MM.1S (cell line): ENCODE measurements around the gene TRIM66.

Experiments used
- DNase-seq: peaks from one replicate; pipeline ENCODE4 v3.0.0-alpha.2; 2015
- H2AFZ ChIP-seq: fragments of 300-600 bp; sonication (generic); 2 replicates; pipeline ENCODE4 v1.6.0; 2016; ENCODE audit warnings: antibody characterized with exemption, low read length
- H3F3A ChIP-seq: fragments of 300-600 bp; sonication (generic); 2 replicates; pipeline ENCODE4 v1.6.1; 2016; ENCODE audit warnings: mild to moderate bottlenecking, antibody characterized with exemption, low read length, moderate library complexity, mixed read lengths; ENCODE audit not compliant: insufficient read depth
- H3K27ac ChIP-seq: fragments of 300-600 bp; sonication (generic); 2 replicates; pipeline ENCODE4 v1.5.1; 2016; ENCODE audit warnings: mild to moderate bottlenecking, low read length
- H3K27me3 ChIP-seq: fragments of 300-600 bp; sonication (generic); replicated peaks from 2 replicates; pipeline ENCODE4 v1.6.0; 2016; ENCODE audit warnings: low read length; ENCODE audit not compliant: insufficient read depth
- H3K36me3 ChIP-seq: fragments of 300-600 bp; sonication (generic); replicated peaks from 2 replicates; pipeline ENCODE4 v1.6.1; 2016; ENCODE audit warnings: mild to moderate bottlenecking, low read length, mixed read lengths; ENCODE audit not compliant: insufficient read depth
- H3K4me1 ChIP-seq: fragments of 300-600 bp; sonication (generic); 2 replicates; pipeline ENCODE4 v1.6.1; 2016; ENCODE audit warnings: low read length, mixed read lengths
- H3K4me2 ChIP-seq: fragments of 300-600 bp; sonication (generic); 2 replicates; pipeline ENCODE4 v1.6.0; 2016; ENCODE audit warnings: low read depth, low read length
- H3K4me3 ChIP-seq: fragments of 300-600 bp; sonication (generic); 2 replicates; pipeline ENCODE4 v1.5.1; 2016; ENCODE audit warnings: low read length, mixed read lengths
- H3K79me2 ChIP-seq: fragments of 300-600 bp; sonication (generic); 2 replicates; pipeline ENCODE4 v1.6.1; 2016; ENCODE audit warnings: mixed run types, low read length, mixed read lengths
- H3K9ac ChIP-seq: fragments of 300-600 bp; sonication (generic); 2 replicates; pipeline ENCODE4 v1.6.1; 2016; ENCODE audit warnings: low read length, mixed read lengths
- H3K9me2 ChIP-seq: fragments of 300-600 bp; sonication (generic); replicated peaks from 2 replicates; pipeline ENCODE4 v1.6.1; 2016; ENCODE audit warnings: mild to moderate bottlenecking, low read length, mixed read lengths; ENCODE audit not compliant: insufficient read depth
- H3K9me3 ChIP-seq: fragments of 300-600 bp; sonication (generic); replicated peaks from 2 replicates; pipeline ENCODE4 v1.6.1; 2016; ENCODE audit warnings: mild to moderate bottlenecking, low read length, mixed read lengths; ENCODE audit not compliant: insufficient read depth
- H4K20me1 ChIP-seq: fragments of 300-600 bp; sonication (generic); 2 replicates; pipeline ENCODE4 v1.6.1; 2016; ENCODE audit warnings: mild to moderate bottlenecking, low read length, moderate library complexity, mixed read lengths; ENCODE audit not compliant: insufficient read depth
- CTCF ChIP-seq: fragments of 300-600 bp; sonication (generic); IDR thresholded peaks from 2 replicates; pipeline ENCODE4 v1.5.1; 2016; ENCODE audit warnings: antibody characterized with exemption, low read length, mixed read lengths
- EZH2 ChIP-seq: fragments of 300-600 bp; sonication (generic); optimal IDR thresholded peaks from 2 replicates; pipeline ENCODE3; 2017; ENCODE audit warnings: low read depth, mild to moderate bottlenecking, antibody characterized with exemption, low read length, mixed read lengths
- EZH2phosphoT487 ChIP-seq: fragments of 300-600 bp; sonication (generic); IDR thresholded peaks from 2 replicates; pipeline ENCODE4 v1.6.1; 2018; ENCODE audit warnings: antibody characterized with exemption, low read length

The TRIM66 gene

GRCh38 chr11:8665222-8665621 is 17.2 kb downstream of the TRIM66 start:
- H2AFZ ChIP-seq = no peak overlapping the region
- H3K27me3 ChIP-seq = no peaks in the 10 kb centered on the region
- H3K4me1 ChIP-seq = no peaks in the 10 kb centered on the region
- DNase-seq = no peak
- H4K20me1 ChIP-seq = no peaks in the 10 kb centered on the region
- H3K79me2 ChIP-seq = no peaks in the 10 kb centered on the region
- TF ChIP-seq CTCF (no peak), EZH2phosphoT487 (no peak), EZH2 (no peak)
- no peak overlapping the region for H3K4me2 ChIP-seq
- H3K27ac ChIP-seq = no peak overlapping the region
- no peaks in the 10 kb centered on the region for H3K9me3 ChIP-seq
- no peak overlapping the region for H3K4me3 ChIP-seq
- H3K9ac ChIP-seq = no peak overlapping the region
- H3K36me3 ChIP-seq = no peaks in the 10 kb centered on the region
- H3K9me2 ChIP-seq = no peaks in the 10 kb centered on the region
- no peaks in the 10 kb centered on the region for H3F3A ChIP-seq

- H3K9ac ChIP-seq = no peak overlapping the region
- TF ChIP-seq EZH2 (no peak), EZH2phosphoT487 (no peak), CTCF (no peak)
- H3F3A ChIP-seq = no peaks in the 10 kb centered on the region
- no peaks in the 10 kb centered on the region for H3K79me2 ChIP-seq
- no peak overlapping the region for H2AFZ ChIP-seq
- no peak overlapping the region for H3K4me3 ChIP-seq
- H4K20me1 ChIP-seq = no peaks in the 10 kb centered on the region
- no peak overlapping the region for H3K27ac ChIP-seq
- H3K4me1 ChIP-seq = no peaks in the 10 kb centered on the region
- no peaks in the 10 kb centered on the region for H3K9me3 ChIP-seq
- H3K27me3 ChIP-seq = no peaks in the 10 kb centered on the region
- DNase-seq = no peak
- H3K4me2 ChIP-seq = no peak overlapping the region
- no peaks in the 10 kb centered on the region for H3K36me3 ChIP-seq
- no peaks in the 10 kb centered on the region for H3K9me2 ChIP-seq
Observed at GRCh38 chr11:8661001-8661795, 21.3 kb downstream of the TRIM66 start.

- H3K27me3 ChIP-seq = no peaks in the 10 kb centered on the region
- no peaks in the 10 kb centered on the region for H3K9me2 ChIP-seq
- no peaks in the 10 kb centered on the region for H3K9me3 ChIP-seq
- H4K20me1 ChIP-seq = no peaks in the 10 kb centered on the region
- no peaks in the 10 kb centered on the region for H3K4me1 ChIP-seq
- no peak overlapping the region for H3K9ac ChIP-seq
- H3K4me2 ChIP-seq = no peak overlapping the region
- no peaks in the 10 kb centered on the region for H3F3A ChIP-seq
- no peak overlapping the region for H3K27ac ChIP-seq
- TF ChIP-seq EZH2phosphoT487 = no peak
- no peak for TF ChIP-seq EZH2
- no peak for TF ChIP-seq CTCF
- H3K79me2 ChIP-seq = no peaks in the 10 kb centered on the region
- no peaks in the 10 kb centered on the region for H3K36me3 ChIP-seq
- H3K4me3 ChIP-seq = no peak overlapping the region
- H2AFZ ChIP-seq = no peak overlapping the region
- DNase-seq = no peak
Observed at GRCh38 chr11:8658321-8659057, 24.0 kb downstream of the TRIM66 start.
